Naive B cell (primary cell): Measurements from ENCODE around the gene SERPINA5. TPM values are rescaled to one million over a fixed set of nuclear protein-coding genes. Genes with fewer than 3 reads are reported as not detected.

ENCODE experiments used
- ATAC-seq, 2 donors: fragments of 150-1000 bp; cut with Tn5 transposase; 2 replicates each; pipeline ENCODE4 v1.10.0; 2021; ENCODE audit warnings: low read depth in 2 of 2, mild to moderate bottlenecking in 2 of 2, moderate library complexity in 2 of 2
- DNase-seq: peaks from one replicate; pipeline ENCODE4 v3.0.0; 2022
- H3K27ac Mint-ChIP-seq, 6 donors: one replicate each; pipeline ENCODE4 v1.8.0; 2020 to 2022; ENCODE audit warnings: mild to moderate bottlenecking in 6 of 6, mixed read lengths in 6 of 6, moderate library complexity in 5 of 6, inconsistent platforms in 2 of 6
- H3K27me3 Mint-ChIP-seq, 3 donors: one replicate each; pipeline ENCODE4 v1.8.0; 2021 to 2022; ENCODE audit warnings: mixed read lengths in 3 of 3, mild to moderate bottlenecking in 1 of 3
- H3K36me3 Mint-ChIP-seq, 2 donors: one replicate each; pipeline ENCODE4 v1.8.0; 2020 to 2022; ENCODE audit warnings: mixed read lengths in 2 of 2, inconsistent platforms in 1 of 2, mild to moderate bottlenecking in 1 of 2
- H3K4me1 Mint-ChIP-seq, 3 donors: one replicate each; pipeline ENCODE4 v1.8.0; 2020 to 2022; ENCODE audit warnings: mixed read lengths in 3 of 3, inconsistent platforms in 1 of 3, mild to moderate bottlenecking in 1 of 3, moderate library complexity in 1 of 3
- H3K4me3 Mint-ChIP-seq, 8 donors: one replicate each; pipeline ENCODE4 v1.8.0; 2020 to 2022; ENCODE audit warnings: mild to moderate bottlenecking in 8 of 8, mixed read lengths in 8 of 8, moderate library complexity in 8 of 8, inconsistent platforms in 2 of 8
- H3K9me3 Mint-ChIP-seq, 7 donors: one replicate each; pipeline ENCODE4 v1.8.0; 2020 to 2022; ENCODE audit warnings: mixed read lengths in 7 of 7, mild to moderate bottlenecking in 5 of 7, inconsistent platforms in 2 of 7, moderate library complexity in 1 of 7
- polyA plus RNA-seq, 6 donors: library from polyadenylated mRNA; unstranded; fragments of 300-500 nt; fragmentation: Illumina TruSeq; gene quantifications; one replicate each; pipeline ENCODE4 v1.2.3, GENCODE V29; 2021; ENCODE audit warnings: low read depth in 6 of 6

SERPINA5 gene, protein sequence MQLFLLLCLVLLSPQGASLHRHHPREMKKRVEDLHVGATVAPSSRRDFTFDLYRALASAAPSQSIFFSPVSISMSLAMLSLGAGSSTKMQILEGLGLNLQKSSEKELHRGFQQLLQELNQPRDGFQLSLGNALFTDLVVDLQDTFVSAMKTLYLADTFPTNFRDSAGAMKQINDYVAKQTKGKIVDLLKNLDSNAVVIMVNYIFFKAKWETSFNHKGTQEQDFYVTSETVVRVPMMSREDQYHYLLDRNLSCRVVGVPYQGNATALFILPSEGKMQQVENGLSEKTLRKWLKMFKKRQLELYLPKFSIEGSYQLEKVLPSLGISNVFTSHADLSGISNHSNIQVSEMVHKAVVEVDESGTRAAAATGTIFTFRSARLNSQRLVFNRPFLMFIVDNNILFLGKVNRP
- not detected for polyA plus RNA-seq

DNA sequence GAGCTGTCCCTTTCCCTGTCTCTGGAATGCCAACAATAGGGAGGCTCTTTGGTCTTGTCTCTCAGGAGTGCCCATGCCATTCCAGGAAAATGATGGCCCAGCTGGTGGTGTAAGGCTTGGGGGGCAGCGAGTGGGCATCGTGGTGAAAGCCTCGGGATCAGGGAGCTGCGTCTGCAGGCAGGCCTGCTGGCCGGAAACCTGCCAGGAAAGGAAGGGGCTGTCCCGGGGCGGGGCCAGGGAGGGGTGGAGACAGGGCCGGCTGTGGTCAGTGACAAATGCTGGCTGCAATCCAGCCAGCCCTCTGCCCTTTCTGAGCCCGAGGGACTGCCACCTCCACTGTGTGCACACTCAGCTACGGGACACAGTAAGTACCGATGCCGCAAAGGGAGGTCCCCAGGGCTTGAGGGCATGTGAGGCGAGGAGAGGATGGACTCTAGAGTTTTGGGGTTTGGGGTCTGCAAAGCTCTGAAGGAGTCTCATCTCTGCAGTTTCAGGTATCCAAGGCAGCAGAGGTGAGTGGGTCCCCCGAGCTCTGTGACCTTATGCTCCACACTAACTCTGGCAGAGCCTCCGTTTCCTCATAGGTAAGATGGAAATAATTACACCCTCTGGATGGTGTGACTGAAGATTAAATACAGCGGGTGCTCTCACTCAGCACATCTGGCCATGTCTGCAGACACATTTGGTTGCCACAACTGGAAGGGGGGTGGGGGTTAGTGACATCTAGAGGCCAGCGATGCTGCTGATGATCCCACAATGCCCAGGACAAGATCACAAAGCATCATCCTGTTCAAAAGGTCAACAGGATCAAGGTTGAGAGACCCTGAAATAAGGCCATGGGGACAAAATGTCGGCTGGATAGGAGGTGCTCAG is at the start of gene SERPINA5:
SERPINA5 (plus strand) TSS at position 300 of the 873 bp plus-strand sequence. CDS start 5,937 bp downstream, outside the sequence.
- no peak within 1 kb of the TSS for H3K4me3 Mint-ChIP-seq
- no peaks in the 10 kb centered on the region for H3K4me1 Mint-ChIP-seq
- peaks cover 0 to 11% (median 5%) of the 10 kb centered on the region in 3 donors for H3K27me3 Mint-ChIP-seq
- DNase-seq (no peak), ATAC-seq (no peak)
- H3K36me3 Mint-ChIP-seq = no peaks in the 10 kb centered on the region
- no peak within 1 kb of the TSS for H3K27ac Mint-ChIP-seq
- peaks cover 0 to 13% (median 0%) of the 10 kb centered on the region in 7 donors for H3K9me3 Mint-ChIP-seq

DNA sequence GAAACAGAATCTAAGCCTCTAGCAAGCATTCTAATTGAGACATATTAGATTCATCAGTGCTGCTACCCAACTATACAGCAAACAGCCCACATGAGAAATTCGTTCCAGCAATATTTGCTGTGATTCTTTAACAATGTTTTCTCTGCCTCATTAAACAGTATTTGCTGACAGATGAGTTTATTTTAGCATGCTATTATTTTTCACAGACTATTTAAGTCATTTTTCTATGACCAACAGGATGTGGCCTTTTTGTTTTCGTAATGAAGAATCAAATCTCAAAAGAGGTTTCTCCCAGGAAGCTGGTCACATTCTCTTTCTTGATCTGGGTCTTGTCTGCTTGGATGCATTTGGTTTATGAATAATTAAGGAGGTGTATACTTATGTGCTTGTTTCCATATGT is 48.8 kb upstream of the SERPINA5 start:
- peaks cover 0 to 13% (median 4%) of the 10 kb centered on the region in 7 donors for H3K9me3 Mint-ChIP-seq
- no peak overlapping the region for H3K27ac Mint-ChIP-seq
- H3K27me3 Mint-ChIP-seq = peaks cover 0 to 6% (median 0%) of the 10 kb centered on the region in 3 donors
- no peak overlapping the region for H3K4me3 Mint-ChIP-seq
- H3K36me3 Mint-ChIP-seq = peaks cover 0 to 4% of the 10 kb centered on the region in 2 donors
- ATAC-seq (no peak), DNase-seq (no peak)
- H3K4me1 Mint-ChIP-seq = no peaks in the 10 kb centered on the region

DNA sequence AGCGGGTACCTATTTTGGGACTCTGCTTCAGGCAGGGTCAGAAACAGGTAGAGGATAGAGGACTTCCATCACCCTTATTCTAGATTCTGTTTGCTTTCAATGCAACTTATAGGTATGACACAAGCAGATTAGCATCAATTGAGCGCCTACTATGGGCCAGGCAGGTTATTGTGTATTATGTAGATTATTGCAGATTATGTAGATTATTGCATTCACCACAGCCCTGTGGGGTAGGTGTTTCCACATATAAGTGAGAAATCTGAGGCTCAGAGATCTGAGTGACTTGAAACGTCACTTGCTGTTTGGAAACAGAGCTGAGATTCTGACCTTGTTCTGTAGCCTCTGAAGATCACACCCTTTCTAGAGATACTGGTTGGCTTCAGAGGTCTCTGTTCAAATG is 45.7 kb upstream of the SERPINA5 start:
- no peaks in the 10 kb centered on the region for H3K4me1 Mint-ChIP-seq
- peaks cover 2 to 13% (median 3%) of the 10 kb centered on the region in 7 donors for H3K9me3 Mint-ChIP-seq
- no peak overlapping the region for H3K27ac Mint-ChIP-seq
- no peak for ATAC-seq
- no peak for DNase-seq
- peaks cover 16 to 26% (median 17%) of the 10 kb centered on the region in 3 donors for H3K27me3 Mint-ChIP-seq
- H3K4me3 Mint-ChIP-seq = no peak overlapping the region
- peaks cover 4 to 6% of the 10 kb centered on the region in 2 donors for H3K36me3 Mint-ChIP-seq

DNA sequence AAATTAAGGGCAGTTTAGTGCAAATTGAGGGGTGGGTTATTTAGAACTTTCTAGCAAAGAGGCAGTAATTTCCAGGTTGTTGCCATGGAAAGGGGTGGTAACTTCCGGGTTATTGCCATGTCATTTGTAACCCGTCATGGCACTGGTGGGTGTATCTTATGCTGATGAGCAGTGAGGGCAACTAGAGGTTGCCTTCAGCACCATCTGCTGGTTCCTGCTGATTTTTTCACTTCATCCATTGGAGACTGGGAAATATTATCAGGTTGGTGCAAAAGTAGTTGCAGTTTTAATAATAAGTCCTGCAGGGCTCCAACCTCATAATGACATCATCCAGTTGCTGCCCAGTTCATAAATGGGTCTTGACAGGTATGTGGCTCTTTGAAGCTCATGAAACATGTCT is 44.4 kb upstream of the SERPINA5 start:
- no peak overlapping the region for H3K27ac Mint-ChIP-seq
- ATAC-seq (no peak), DNase-seq (no peak)
- H3K4me1 Mint-ChIP-seq = no peaks in the 10 kb centered on the region
- H3K27me3 Mint-ChIP-seq = peaks cover 16 to 31% (median 23%) of the 10 kb centered on the region in 3 donors
- no peak overlapping the region for H3K4me3 Mint-ChIP-seq
- H3K36me3 Mint-ChIP-seq = peaks cover 4 to 6% of the 10 kb centered on the region in 2 donors
- H3K9me3 Mint-ChIP-seq = peaks cover 2 to 13% (median 3%) of the 10 kb centered on the region in 7 donors

DNA sequence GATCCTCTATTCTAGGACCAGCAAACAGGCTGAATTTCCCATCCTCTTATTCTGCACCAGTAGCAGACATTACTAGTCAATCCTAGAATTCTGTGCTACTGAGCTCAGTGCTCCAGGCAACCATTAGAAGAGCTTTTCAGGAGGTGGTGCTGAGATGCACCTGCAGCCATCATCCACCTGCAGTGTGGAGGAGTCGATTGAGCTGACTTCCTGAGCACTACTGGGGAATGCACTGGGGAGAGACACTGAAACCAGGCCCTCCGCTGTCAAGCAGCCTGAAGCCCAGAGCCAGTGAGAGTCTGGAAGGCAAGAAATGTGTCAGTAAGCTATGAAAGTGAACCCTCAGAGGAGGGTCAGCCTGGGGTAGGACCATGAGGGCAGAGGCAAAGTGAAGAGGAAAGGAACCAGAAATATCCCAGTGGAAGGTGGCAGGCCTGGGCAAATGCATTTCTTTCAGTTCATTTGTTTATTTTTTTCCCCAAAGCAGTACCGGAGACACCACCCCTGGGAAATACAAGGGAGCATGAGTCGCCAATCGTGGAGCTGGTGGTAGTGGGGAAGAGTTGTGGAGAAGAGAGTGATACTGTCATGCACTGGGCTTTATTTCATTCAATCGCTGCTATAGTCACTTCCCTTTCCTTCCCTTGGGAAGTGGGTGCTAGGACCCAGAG is 43.0 kb upstream of the SERPINA5 start:
- peaks cover 2 to 13% (median 3%) of the 10 kb centered on the region in 7 donors for H3K9me3 Mint-ChIP-seq
- no peak overlapping the region for H3K4me3 Mint-ChIP-seq
- no peak overlapping the region for H3K27ac Mint-ChIP-seq
- peaks cover 16 to 30% (median 23%) of the 10 kb centered on the region in 3 donors for H3K27me3 Mint-ChIP-seq
- no peak for DNase-seq
- peaks cover 3 to 6% of the 10 kb centered on the region in 2 donors for H3K36me3 Mint-ChIP-seq
- no peaks in the 10 kb centered on the region for H3K4me1 Mint-ChIP-seq
- no peak for ATAC-seq

DNA sequence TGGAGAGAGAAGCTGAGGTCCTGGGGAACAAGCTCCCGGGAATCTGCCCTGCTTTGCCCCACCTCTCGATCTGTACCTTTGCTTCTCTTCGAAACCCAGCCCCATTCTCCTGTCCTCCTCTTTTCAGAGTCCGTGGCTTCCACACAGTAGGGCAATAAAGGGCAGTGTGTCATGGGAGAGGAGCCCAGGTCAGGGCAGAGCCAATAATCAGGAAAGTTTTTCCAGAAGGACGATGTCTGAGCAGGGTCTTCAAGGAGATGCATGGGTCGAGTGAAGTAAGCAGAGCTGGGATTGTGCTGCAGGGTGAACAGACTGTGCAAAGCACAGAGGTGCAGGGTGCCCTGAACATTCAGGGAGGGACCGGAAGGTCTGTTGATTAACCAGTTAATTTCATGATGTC is 42.0 kb upstream of the SERPINA5 start:
- Mint-ChIP-seq H3K27ac (no peak overlapping the region), H3K27me3 (peaks cover 16 to 26% (median 23%) of the 10 kb centered on the region in 3 donors), H3K36me3 (peaks cover 0 to 6% of the 10 kb centered on the region in 2 donors), H3K4me3 (no peak overlapping the region), H3K9me3 (peaks cover 0 to 13% (median 2%) of the 10 kb centered on the region in 7 donors), H3K4me1 (no peaks in the 10 kb centered on the region)
- no peak for DNase-seq
- no peak for ATAC-seq

DNA sequence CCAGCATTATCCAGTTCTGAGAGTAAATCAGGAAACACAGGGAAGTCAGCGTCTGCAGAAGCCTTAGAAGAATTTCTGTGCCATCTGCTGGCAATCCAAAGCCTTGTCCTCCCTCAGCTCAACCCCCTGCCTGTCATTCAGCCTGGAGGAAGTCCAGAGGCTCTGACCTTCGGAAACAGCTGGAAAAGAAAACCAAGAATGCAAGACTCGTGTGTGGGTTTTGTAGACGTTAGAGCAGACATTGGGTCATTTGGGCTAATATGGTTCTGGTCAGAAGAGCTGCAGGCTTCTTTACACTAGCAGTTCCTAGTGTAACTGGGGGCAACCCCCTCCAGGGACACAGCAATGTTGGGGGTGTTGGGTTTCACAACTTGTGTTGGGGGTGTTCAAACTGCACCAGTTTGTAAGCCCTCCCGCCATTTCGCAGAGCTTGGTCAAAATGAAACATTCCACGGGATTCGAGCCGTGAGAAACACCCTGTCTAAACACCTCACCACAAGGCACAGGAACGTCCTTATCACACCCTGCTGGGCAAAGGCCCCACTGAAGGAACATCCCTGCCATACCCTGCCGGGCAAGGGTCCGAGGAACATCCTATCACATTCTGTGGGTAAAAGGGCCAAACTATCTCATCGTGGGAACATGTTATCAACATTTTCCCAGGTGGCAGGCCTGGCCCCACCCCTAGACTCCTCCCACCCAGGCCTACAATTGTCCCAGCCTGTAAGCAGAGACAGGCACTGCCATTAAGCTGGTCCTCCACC is 41.0 kb upstream of the SERPINA5 start:
- Mint-ChIP-seq H3K27ac (no peak overlapping the region), H3K27me3 (peaks cover 16 to 26% (median 24%) of the 10 kb centered on the region in 3 donors), H3K9me3 (peaks cover 0 to 13% (median 2%) of the 10 kb centered on the region in 7 donors), H3K4me3 (no peak overlapping the region), H3K4me1 (no peaks in the 10 kb centered on the region), H3K36me3 (peaks cover 0 to 6% of the 10 kb centered on the region in 2 donors)
- no peak for DNase-seq
- no peak for ATAC-seq

DNA sequence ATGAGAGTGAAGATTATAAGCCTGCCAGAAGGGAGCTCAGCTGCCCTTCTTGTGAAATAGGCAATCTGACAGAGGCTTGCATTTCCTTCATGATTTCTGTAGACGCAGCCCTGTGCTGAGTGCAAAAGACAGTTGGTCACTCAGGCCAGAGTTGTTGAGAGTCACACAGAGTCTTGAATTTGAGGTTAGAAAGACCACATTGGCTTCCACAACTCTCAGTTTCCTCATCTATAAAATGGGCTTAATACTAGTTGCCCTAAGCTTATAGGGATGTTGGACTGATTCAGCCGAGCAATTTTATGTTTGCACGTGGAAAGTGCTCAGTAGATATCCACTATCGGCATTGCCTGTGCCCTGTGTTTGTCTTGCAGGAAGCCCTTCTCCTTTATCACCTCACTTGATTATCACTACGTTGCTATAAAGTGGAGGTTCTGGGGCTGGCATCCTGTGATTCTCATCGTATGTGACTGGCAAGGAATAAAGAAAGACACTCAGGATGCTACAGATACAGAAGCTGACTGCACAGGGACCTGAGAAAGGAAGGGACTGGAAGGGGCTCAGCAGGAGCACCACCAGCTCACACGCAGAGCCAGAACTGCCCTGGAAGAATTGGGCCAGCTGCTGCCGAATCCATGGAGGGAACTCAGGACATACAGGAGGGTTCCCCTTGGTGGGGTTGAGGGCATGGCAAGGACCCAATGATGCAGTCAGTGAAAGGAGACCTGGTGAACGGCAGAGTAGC is 39.8 kb upstream of the SERPINA5 start:
- ATAC-seq (no peak), DNase-seq (no peak)
- Mint-ChIP-seq H3K4me1 (no peaks in the 10 kb centered on the region), H3K27me3 (peaks cover 22 to 36% (median 35%) of the 10 kb centered on the region in 3 donors), H3K36me3 (peaks cover 0 to 15% of the 10 kb centered on the region in 2 donors), H3K27ac (no peak overlapping the region), H3K4me3 (no peak overlapping the region), H3K9me3 (peaks cover 2 to 20% (median 7%) of the 10 kb centered on the region in 7 donors)

DNA sequence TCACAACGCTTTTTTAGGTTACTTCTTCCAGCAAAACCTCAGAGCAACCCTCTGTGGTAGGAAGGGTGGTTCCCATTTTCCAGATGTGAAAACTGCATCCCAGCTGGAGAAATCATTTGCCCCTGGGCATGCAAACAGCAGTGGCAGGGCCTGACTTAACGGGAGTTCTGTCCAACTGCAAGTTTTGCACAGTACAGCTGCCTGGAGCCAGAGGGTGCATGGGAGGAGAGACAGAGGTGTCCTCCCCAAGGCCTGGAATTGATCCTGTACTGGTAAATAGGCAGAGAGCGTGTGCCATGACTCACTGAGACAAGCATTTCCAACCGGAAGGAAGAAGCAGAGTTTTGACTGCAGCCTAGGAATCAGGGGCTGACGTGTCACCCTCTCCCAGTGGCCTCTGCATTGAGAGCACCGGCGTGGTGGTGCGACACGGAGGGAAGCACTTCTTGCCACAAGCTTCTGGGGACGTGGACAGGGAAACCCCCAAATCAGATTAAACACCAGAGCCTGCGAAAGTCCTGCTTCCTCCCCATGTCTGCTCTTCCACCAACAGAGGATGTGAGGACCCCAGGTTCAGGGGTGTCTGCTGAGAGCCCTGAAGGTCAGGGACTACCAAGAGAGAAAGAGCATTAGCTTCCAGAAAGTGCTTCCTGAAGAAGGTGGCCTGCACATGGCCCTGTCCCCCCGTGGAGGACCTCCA is 39.0 kb upstream of the SERPINA5 start:
- Mint-ChIP-seq H3K27ac (no peak overlapping the region), H3K27me3 (peaks cover 22 to 39% (median 35%) of the 10 kb centered on the region in 3 donors), H3K9me3 (peaks cover 2 to 20% (median 10%) of the 10 kb centered on the region in 7 donors), H3K36me3 (peaks cover 0 to 15% of the 10 kb centered on the region in 2 donors), H3K4me3 (no peak overlapping the region), H3K4me1 (no peaks in the 10 kb centered on the region)
- DNase-seq (no peak), ATAC-seq (no peak)

DNA sequence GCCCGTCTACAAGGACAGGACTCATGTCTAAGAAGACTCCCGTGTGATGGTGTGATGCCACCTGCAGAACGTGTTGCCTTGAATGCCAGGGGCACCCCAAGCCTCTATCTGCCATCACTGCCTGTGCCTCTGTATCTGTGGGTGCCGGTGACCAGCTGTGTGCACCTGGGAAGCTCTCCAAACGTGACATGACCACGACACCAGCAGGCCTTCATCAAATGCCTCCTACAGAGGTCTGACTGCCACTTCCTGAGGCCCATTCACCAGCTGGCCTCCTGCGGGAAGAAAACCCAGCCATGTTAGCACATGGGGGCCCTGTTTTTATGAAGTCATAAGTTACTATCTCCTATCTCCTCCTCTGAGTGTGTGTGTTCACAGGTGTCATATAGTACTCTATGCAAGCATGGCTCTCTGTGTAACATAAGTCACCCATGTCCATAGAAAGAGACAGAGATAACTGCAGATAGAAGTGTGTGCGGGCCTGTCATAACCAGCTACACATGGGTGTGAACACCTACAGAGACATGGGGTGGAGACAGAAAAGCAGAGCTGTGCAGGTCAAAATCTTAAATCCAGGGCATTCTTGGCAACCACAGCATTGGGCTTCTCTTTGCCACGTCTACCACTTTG is 38.3 kb upstream of the SERPINA5 start:
- Mint-ChIP-seq H3K36me3 (peaks cover 0 to 15% of the 10 kb centered on the region in 2 donors), H3K4me3 (no peak overlapping the region), H3K27me3 (peaks cover 22 to 39% (median 35%) of the 10 kb centered on the region in 3 donors), H3K27ac (no peak overlapping the region), H3K4me1 (no peaks in the 10 kb centered on the region), H3K9me3 (peaks cover 5 to 21% (median 10%) of the 10 kb centered on the region in 7 donors)
- no peak for DNase-seq
- ATAC-seq = no peak

DNA sequence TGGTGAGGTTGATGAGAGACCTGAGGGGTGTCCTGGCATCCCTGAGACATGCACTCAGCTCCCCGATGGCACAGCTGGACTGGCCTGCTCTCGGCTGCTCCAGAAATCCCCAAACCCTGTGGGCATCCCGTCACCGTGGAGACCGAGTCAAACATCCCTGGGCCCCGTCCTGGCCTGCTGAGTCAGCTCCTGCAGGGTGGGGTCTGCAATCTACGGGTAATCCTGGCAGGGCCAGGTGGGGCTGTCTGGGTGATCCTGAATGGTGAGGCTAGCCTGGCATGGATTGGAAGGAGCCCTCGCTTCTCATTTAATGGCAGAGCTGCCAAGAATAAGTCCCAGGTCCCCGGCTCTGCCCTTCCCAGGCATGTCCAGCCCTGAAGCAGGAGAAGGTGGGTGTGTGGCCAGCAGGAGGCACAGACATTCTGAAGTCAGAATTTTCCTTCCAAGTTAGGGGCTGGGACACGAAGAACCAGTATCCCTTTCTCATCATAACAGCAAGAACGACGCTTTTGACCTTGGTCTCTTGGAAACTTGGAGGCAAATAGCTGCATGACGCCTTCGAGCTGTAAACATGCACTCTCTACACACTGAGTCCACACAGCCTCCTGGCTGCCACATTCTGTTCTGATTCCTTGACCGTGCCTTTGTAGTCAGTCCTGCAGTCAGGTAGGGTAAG is 37.6 kb upstream of the SERPINA5 start:
- ATAC-seq = no peak
- Mint-ChIP-seq H3K27ac (no peak overlapping the region), H3K9me3 (peaks cover 5 to 21% (median 8%) of the 10 kb centered on the region in 7 donors), H3K4me1 (no peaks in the 10 kb centered on the region), H3K4me3 (no peak overlapping the region), H3K27me3 (peaks cover 18 to 33% (median 29%) of the 10 kb centered on the region in 3 donors), H3K36me3 (peaks cover 0 to 15% of the 10 kb centered on the region in 2 donors)
- DNase-seq = no peak
